Activated T-helper 2 cell treated with anti-CD3 and anti-CD28 coated beads, Interferon-gamma antibody, Interleukin-2, Interleukin-4, amounts not matched to agents 10 μg/mL and 5 μg/mL and 100 μg/mL, durations not matched to agents 14 hours and 24 hours and 36 hours (primary cell): Measurements from ENCODE around the gene ST6GALNAC2. TPM values are rescaled to one million over a fixed set of nuclear protein-coding genes. Genes with fewer than 3 reads are reported as not detected.

Source experiments
- DNase-seq: peaks from one replicate; pipeline ENCODE4 v3.0.0; 2021; ENCODE audit warnings: low spot score
- H3K27ac Mint-ChIP-seq: one replicate; pipeline ENCODE4 v1.8.0; 2021; ENCODE audit warnings: mixed read lengths
- H3K27me3 Mint-ChIP-seq: one replicate; pipeline ENCODE4 v1.8.0; 2021; ENCODE audit warnings: low read depth, mixed read lengths
- H3K36me3 Mint-ChIP-seq: one replicate; pipeline ENCODE4 v1.8.0; 2021; ENCODE audit warnings: low read depth, mixed read lengths
- H3K4me1 Mint-ChIP-seq: one replicate; pipeline ENCODE4 v1.8.0; 2021; ENCODE audit warnings: low read depth, mixed read lengths
- H3K4me3 Mint-ChIP-seq: one replicate; pipeline ENCODE4 v1.8.0; 2021; ENCODE audit warnings: low read depth, mild to moderate bottlenecking, moderate library complexity, mixed read lengths
- H3K9me3 Mint-ChIP-seq: one replicate; pipeline ENCODE4 v1.8.0; 2021; ENCODE audit warnings: mixed read lengths
- intact Hi-C: fragments of 100-400 bp; cut with micrococcal nuclease; formaldehyde crosslinking; loops from one replicate; pipeline ENCODE4 v1.15.1; 2023
- total RNA-seq: library from RNA; stranded (reverse); gene quantifications from 2 replicates; pipeline ENCODE4 v1.2.3, GENCODE V29; 2022

ST6GALNAC2 gene
- 0.41 TPM in 1 of 2 replicates, not detected in the other for total RNA-seq

DNA sequence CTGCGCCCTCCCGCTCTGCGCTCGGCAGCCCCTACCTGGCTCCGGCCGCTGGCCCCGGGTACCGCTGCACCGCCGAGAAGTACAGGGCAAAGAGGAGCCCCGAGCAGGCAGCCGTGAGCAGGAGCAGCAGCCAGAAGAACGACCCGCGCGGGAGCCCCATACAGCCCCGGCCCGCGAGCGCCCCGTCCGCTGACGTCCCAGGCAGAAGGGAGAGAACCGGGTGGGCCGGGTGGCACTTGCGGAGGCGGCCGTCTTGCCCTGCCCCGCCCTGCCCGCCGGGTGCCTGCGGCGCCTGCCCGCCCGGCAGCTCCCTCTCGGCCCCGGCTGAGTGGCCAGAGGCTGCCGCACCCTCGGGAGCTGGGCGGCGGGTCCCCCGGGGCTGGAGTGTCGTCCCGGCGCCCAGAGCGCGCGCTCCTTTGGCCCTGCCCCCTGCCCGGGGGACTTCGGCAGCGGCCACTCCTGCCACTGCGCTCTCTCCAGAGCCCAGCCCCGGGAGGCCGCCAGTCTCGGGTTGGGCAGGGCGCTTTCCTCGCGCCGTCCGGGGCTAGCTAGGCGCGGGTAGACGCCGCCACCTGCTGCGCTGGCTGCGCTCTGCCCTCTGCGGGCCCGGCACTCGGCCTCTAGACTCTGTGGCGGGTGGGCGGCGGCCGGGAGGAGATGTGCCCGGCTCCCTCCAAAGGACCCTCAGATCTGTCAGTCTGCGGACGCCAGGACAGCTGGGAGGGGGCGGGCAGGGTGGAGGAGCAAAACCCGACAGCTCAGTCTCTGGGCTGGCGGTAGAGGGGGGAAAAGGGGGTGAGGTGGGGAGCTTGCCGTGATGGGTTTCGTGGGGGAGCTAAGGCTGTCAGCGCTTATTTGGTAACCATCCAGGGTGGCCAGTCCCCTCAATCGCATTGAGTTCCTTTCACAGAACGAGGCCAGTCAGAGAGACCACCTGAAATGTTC, at the start of gene ST6GALNAC2:
ST6GALNAC2 (minus strand) TSS at position 212 of the 945 bp plus-strand sequence; CDS start at position 160, 52 bp downstream.
- peak within 1 kb of the TSS; percentile 51 for H3K4me3 Mint-ChIP-seq
- DNase-seq = no peak
- intact Hi-C loops = no loop called here
- H3K27ac Mint-ChIP-seq = no peak within 1 kb of the TSS
- no peaks in the 10 kb centered on the region for H3K36me3 Mint-ChIP-seq
- no peaks in the 10 kb centered on the region for H3K9me3 Mint-ChIP-seq
- H3K4me1 Mint-ChIP-seq = no peaks in the 10 kb centered on the region
- H3K27me3 Mint-ChIP-seq = peaks cover 61% of the 10 kb centered on the region

DNA sequence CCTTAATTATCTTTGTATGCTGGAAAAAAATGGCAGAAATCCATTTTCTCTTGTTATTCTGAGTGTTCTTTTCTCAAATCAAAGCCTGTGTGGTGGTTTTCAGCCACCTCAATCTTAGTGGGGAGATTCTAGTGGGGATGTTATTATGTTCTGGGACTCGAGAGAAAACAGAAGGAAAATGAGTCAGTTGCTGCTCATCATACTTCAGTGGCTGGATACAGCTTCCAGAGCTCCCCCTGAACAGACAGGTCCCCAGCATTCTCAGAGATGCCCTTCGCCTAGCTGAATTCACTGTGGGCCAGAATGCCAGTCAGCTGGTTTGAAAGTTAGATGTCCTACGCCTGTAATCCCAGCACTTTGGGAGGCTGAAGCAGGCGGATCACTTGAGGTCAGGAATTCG, 49.4 kb upstream of the ST6GALNAC2 start:
- Mint-ChIP-seq H3K36me3 (no peaks in the 10 kb centered on the region), H3K9me3 (no peaks in the 10 kb centered on the region), H3K4me1 (no peaks in the 10 kb centered on the region), H3K4me3 (no peak overlapping the region), H3K27me3 (peaks cover 2% of the 10 kb centered on the region), H3K27ac (no peak overlapping the region)
- intact Hi-C loops = no loop called here
- no peak for DNase-seq

DNA sequence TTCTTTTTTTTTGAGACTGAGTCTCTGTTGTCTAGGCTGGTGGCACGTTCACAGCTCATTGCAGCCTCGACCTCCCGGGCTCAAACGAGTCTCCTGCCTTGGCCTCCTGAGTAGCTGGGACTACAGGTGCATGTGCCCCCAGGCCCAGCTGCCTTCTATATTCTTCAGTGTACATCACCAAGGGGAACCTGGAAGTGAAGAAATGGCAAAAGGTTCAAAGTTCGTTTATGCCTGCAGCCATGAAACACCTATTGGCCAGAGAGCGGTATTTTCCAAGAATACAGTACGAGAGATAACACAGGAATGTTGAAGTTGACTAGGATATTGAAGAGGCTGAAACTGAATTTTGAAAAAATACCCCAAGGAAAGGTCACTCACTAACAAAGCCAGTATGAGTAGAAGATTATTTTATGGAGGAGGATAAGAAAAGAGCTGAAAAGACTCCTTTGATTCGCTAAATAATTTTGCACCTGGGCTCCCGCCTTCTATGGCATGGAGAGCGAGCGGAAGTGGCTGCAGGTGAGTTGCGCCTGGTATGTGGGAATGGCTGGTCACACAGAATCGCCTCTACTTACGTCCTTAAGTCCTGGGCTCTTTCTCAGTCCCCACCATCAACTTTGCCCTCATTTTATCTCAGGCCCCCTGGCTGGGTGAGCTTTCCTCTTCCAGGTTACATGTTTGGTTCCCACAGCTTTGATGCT, 48.1 kb upstream of the ST6GALNAC2 start:
- intact Hi-C loops = no loop called here
- Mint-ChIP-seq H3K4me1 (no peaks in the 10 kb centered on the region), H3K9me3 (no peaks in the 10 kb centered on the region), H3K4me3 (no peak overlapping the region), H3K36me3 (no peaks in the 10 kb centered on the region), H3K27me3 (peaks cover 2% of the 10 kb centered on the region), H3K27ac (no peak overlapping the region)
- no peak for DNase-seq

DNA sequence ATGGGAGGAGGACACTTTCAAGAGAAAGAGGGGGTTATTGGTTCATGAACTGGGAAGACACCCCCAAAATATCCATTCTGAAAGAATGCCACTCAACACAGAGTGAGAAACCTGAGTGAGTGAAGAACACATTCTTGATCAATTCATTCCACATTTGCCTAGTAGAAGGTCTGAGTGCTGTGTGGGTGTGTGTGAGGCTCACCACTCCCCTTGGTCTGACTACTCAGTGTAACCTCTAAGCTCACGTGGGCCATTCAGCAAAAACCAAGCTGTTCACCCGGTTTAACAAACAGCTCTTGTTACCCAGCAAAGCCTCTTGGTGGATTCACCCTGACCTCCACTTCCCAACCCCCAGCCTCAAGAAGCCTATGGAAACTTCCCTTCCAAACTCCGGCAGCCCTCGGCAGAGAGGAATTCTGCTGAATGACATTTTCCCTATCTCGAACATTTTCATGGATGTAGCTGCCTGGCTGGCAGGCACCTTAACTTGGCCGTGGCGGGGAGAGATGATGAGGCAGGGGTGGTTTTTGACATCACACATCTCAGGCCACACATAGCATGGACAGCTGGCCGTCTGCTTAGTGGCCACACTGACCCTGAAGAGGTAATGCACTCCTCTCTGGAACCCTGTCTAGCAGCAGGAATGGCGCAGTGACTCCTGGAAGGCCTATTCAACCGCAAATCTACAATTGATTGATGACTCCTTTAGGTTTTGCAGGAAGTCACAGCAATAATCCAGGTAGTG, 46.3 kb upstream of the ST6GALNAC2 start:
- intact Hi-C loops = no loop called here
- Mint-ChIP-seq H3K4me1 (no peaks in the 10 kb centered on the region), H3K27me3 (peaks cover 2% of the 10 kb centered on the region), H3K9me3 (no peaks in the 10 kb centered on the region), H3K27ac (no peak overlapping the region), H3K36me3 (no peaks in the 10 kb centered on the region), H3K4me3 (no peak overlapping the region)
- DNase-seq = no peak

DNA sequence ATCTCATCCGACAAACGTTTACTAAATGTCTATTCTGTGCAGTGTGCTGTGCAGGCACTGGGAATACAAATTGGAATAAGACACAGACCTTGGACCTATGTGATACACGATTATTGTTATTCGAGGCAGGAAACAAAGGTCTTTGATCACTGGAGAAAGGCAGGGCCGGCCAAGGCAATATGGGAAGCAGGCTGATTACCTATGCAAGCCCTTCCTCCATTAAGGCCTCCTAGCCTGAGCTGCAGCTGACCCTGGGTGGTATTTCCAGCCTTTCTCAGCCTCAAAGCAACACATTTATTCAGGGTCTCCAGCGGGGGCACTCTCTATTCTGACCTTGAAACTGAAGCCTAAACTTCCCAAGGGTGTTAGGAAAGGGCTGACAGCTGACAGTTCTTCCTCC, 44.5 kb upstream of the ST6GALNAC2 start:
- H3K4me3 Mint-ChIP-seq = no peak overlapping the region

DNA sequence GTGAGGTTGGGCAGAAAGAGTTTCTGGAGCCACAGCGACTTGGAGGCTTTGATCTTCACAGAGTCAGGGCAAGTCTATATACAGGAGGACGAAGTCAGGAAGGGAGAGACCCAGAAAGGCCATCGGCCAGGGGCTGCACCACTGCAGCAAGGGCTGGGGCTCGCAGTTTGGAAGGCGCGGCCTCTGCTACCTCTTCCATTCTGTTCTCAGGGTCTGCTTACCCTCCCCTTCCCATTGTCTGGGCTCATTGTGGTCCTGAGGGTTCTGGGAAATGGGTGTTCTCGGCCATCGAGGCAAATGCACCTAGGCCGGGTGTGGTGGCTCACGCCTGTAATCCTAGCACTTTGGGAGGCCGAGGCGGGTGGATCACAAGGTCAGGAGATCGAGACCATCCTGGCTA, 41.9 kb upstream of the ST6GALNAC2 start:
- Mint-ChIP-seq H3K4me1 (peaks cover 8% of the 10 kb centered on the region), H3K27me3 (peaks cover 11% of the 10 kb centered on the region), H3K36me3 (no peaks in the 10 kb centered on the region), H3K27ac (no peak overlapping the region), H3K4me3 (no peak overlapping the region), H3K9me3 (no peaks in the 10 kb centered on the region)
- no peak for DNase-seq
- intact Hi-C loops = no loop called here

More for the DNA sequence above, 44.5 kb upstream of the ST6GALNAC2 start:
- intact Hi-C loops = no loop called here
- no peak for DNase-seq
- no peaks in the 10 kb centered on the region for H3K36me3 Mint-ChIP-seq
- no peaks in the 10 kb centered on the region for H3K4me1 Mint-ChIP-seq
- H3K27me3 Mint-ChIP-seq = peaks cover 2% of the 10 kb centered on the region
- H3K27ac Mint-ChIP-seq = no peak overlapping the region
- no peaks in the 10 kb centered on the region for H3K9me3 Mint-ChIP-seq

DNA sequence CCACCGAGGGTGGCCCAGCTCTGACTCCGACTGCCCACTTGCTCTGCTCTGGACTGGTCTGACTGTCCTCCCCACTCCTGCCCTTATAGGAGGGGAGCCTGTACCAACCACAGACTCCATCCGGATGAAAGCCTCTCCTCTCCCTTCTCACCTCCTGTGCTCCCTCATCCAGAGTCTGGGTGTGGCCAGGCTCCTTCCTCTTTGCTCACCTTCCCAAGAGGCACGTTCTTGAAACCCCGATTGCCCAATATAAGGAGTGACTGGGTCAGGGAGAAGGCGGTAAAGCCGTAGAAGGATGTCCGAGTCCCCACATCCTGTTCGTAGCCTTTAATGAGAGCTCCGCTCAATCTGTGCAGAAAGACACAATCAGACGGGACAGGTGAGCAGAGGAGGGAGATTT, 40.8 kb upstream of the ST6GALNAC2 start:
- H3K27me3 Mint-ChIP-seq = peaks cover 11% of the 10 kb centered on the region
- H3K9me3 Mint-ChIP-seq = no peaks in the 10 kb centered on the region
- intact Hi-C loops = no loop called here
- peaks cover 8% of the 10 kb centered on the region for H3K4me1 Mint-ChIP-seq
- no peak overlapping the region for H3K4me3 Mint-ChIP-seq
- H3K27ac Mint-ChIP-seq = no peak overlapping the region
- no peaks in the 10 kb centered on the region for H3K36me3 Mint-ChIP-seq
- no peak for DNase-seq

DNA sequence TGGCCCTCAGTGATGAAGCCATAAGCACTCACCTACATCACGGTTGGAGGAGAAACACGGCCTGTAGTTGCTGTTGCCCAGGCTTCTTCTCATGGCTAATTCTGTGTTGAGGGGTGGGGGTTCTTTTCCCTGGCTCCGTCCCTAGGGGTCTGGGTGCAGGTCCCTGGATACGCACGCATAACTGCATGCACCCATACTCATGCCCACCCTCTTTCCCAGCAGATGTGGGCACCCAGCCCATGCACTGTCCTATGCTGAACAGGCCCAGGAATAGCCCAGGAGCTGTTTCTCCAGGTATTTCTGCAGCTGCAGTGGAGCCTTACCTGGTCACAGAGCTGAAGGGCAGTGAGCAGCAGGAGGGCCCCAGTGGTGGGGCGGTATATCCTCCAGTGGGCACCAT, 39.8 kb upstream of the ST6GALNAC2 start:
- intact Hi-C loops = no loop called here
- no peak for DNase-seq
- H3K36me3 Mint-ChIP-seq = no peaks in the 10 kb centered on the region
- no peaks in the 10 kb centered on the region for H3K9me3 Mint-ChIP-seq
- H3K27me3 Mint-ChIP-seq = peaks cover 11% of the 10 kb centered on the region
- peaks cover 8% of the 10 kb centered on the region for H3K4me1 Mint-ChIP-seq
- H3K4me3 Mint-ChIP-seq = no peak overlapping the region
- no peak overlapping the region for H3K27ac Mint-ChIP-seq

DNA sequence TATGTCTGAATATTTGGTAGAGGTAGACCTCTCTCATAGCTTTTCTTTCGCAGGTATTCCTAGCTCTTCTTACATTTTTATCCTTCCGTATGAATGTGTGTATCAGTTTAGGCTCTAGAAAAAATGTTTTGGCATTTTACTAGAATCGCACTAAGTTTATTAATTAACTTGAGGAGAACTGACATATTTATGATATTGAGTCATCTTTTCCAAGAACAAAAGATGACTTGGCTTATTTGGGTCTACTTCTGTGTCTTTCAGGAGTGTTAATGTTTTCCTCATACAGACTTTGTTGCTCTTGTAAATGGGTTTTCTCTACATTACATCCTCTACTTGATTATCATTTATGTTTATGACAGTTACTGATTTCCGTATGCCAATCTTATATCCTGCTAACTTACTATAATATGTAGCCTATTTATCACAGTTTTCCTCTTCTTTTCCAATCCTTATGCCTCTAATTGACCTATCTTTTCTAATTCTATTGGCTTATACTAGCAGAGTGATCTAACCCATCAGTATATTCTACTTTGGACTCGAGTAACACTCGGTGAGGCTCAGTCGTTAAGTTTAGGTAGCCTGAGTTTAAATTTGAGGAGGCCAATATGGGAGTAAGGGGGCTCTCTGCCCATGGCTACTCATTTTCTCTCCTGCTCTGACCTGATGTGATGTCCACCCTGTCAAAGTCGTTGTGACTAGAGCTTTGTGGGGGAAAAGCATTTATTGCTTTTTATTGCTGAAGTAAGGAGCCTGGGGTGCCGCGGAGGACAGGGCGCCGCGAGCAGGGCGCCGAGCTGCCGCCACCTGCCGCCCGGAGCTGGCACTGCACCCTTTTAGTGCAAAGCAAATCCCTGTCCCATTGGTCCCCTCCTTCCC, 37.8 kb upstream of the ST6GALNAC2 start:
- Mint-ChIP-seq H3K27ac (no peak overlapping the region), H3K27me3 (peaks cover 11% of the 10 kb centered on the region), H3K36me3 (no peaks in the 10 kb centered on the region)

DNA sequence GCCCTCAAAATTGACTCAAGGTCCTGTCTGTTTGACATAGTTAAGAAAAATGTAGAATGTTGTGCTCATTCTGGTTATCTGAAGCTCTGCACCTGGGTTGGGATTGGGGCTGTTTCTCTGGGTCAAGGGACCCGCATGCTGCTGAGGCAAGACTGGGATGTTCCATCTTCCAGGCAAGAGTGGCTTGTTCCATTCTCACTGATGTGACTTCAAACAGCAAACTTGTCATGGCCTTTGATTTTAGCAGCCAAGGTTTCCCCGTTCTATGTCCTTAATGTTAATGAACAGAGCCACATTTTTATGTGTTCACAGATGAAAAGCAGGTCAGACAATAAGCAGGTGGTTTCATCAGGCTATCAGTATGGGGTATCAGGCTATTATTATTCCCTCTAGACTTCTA, 32.2 kb upstream of the ST6GALNAC2 start:
- Mint-ChIP-seq H3K36me3 (no peaks in the 10 kb centered on the region), H3K27ac (no peak overlapping the region), H3K4me3 (no peak overlapping the region), H3K9me3 (no peaks in the 10 kb centered on the region), H3K4me1 (no peaks in the 10 kb centered on the region), H3K27me3 (peaks cover 3% of the 10 kb centered on the region)
- intact Hi-C loops = no loop called here
- no peak for DNase-seq

More for the DNA sequence above, 37.8 kb upstream of the ST6GALNAC2 start:
- peak; percentile 65 for DNase-seq
- intact Hi-C loops = loop anchor here (1.0 kb wide), 1 partner anchor 100 kb away; no protein-coding TSS in a partner anchor
- H3K4me1 Mint-ChIP-seq = peaks cover 8% of the 10 kb centered on the region
- H3K4me3 Mint-ChIP-seq = no peak overlapping the region
- H3K9me3 Mint-ChIP-seq = no peaks in the 10 kb centered on the region

DNA sequence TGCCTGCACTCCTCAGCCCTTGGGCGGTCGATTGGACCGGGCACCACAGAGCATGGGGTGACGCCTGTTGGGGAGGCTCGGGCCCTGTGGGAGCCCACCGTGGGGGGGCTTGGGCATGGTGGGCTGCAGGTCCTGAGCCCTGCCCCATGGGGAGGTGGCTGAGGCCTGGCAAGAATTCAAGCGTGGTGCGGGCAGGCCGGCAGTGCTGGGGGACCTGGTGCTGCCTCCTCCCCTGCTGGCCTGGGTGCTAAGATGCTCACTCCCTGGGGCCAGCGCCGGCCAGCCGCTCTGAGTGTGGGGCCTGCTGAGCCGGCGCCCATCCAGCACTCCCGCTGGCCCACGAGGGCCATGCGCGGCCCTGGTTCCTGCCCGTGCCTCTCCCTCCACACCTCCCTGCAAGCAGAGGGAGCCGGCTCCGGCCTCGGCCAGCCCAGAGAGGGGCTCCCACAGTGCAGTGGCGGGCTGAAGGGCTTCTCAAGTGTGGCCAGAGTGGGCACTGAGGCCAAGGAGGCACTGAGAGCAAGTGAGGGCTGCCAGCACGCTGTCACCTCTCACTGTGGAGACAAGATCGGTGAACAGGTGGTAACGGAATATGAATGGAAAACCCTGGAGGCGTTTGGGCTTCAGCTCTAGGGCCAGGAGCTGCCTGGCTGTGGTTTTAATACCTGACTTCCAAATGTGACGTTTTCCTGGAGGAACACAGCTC, 29.4 kb upstream of the ST6GALNAC2 start:
- Mint-ChIP-seq H3K27ac (no peak overlapping the region), H3K27me3 (peaks cover 6% of the 10 kb centered on the region), H3K4me3 (no peak overlapping the region), H3K4me1 (no peaks in the 10 kb centered on the region), H3K36me3 (no peaks in the 10 kb centered on the region), H3K9me3 (no peaks in the 10 kb centered on the region)
- intact Hi-C loops = no loop called here
- DNase-seq = no peak
